ENCODE measurements around the gene ITGAL. TPM values are rescaled to one million over a fixed set of nuclear protein-coding genes. Genes with fewer than 3 reads are reported as not detected.

Gene ITGAL
- total and polyA plus RNA-seq, 2 of the 8 experiments (the other 6 are each of a cell fraction or from before 2014, with no cell fraction given) = not detected

- H3K9ac ChIP-seq (replicated peaks in 1 of 4; ENCODE audit: extremely low read depth in 1 of 4, low read depth in 3 of 4, low read length in 3 of 4) = peak within 1 kb of the TSS; percentile 62 to 78 (median 68); a peak in 6 of 7 replicates
- H3K4me2 ChIP-seq (ENCODE audit: insufficient read depth in 1 of 2, low read depth in 2 of 2, low read length in 2 of 2) = peak within 1 kb of the TSS; percentile 74 to 99
- H3K23ac ChIP-seq (ENCODE audit: insufficient read length) = no peak within 1 kb of the TSS
- H3K18ac ChIP-seq (ENCODE audit: extremely low read depth, low read length) = peak within 1 kb of the TSS; percentile 86; the same call in 1 of the 2 replicates
- H4K91ac ChIP-seq (replicated peaks; ENCODE audit: insufficient read length, low read length) = peak within 1 kb of the TSS; percentile 95
- H2BK5ac ChIP-seq (ENCODE audit: low read depth, low read length) = peak within 1 kb of the TSS; percentile 83; the same call in 1 of the 2 replicates
- peak within 1 kb of the TSS; percentile 46; the same call in 1 of the 2 replicates for H2BK15ac ChIP-seq (ENCODE audit: low read length)
- H3K27me3 ChIP-seq (replicated peaks in 1 of 4; ENCODE audit: control insufficient read depth in 3 of 4, extremely low read depth in 1 of 4, insufficient read depth in 3 of 4, low read length in 3 of 4) = no peaks in the 10 kb centered on the region
- no peak within 1 kb of the TSS for H3K14ac ChIP-seq (ENCODE audit: insufficient read length)
- peaks cover 14% of the 10 kb centered on the region; the same call in 1 of the 2 replicates for H3K23me2 ChIP-seq (ENCODE audit: low read depth, low read length)
- H2BK12ac ChIP-seq (ENCODE audit: low read depth, low read length) = no peak within 1 kb of the TSS
- CTCF ChIA-PET (ENCODE audit: partially characterized antibody) = interaction anchor here (0.8 to 1.6 kb wide), 10 partner anchors 13 to 153 kb away, joined by 3 to 8 read pairs (median 4); partner anchors contain the start of genes ZNF747 and ZNF785
- H2BK20ac ChIP-seq (ENCODE audit: low read length) = no peak within 1 kb of the TSS
- H3K56ac ChIP-seq (replicated peaks; ENCODE audit: insufficient read length, low read depth, low read length) = peak within 1 kb of the TSS; percentile 92
- H3K4me3 ChIP-seq (ENCODE audit: extremely low read depth in 1 of 4, insufficient read depth in 2 of 4, low read depth in 3 of 4, low read length in 4 of 4) = peak within 1 kb of the TSS; percentile 78 to 89 (median 82)
- POLR2A ChIA-PET (ENCODE audit: partially characterized antibody) = interaction anchor here (0.5 to 3.4 kb wide), 35 partner anchors 8 to 224 kb away, joined by 3 to 45 read pairs (median 5); partner anchors contain the start of genes DCTPP1, ZNF689, ZNF747 and ZNF764
- H3K79me1 ChIP-seq (ENCODE audit: low read depth, low read length) = no peaks in the 10 kb centered on the region
- H3K27ac ChIP-seq (ENCODE audit: low read depth, low read length) = peak within 1 kb of the TSS; percentile 64; the same call in 1 of the 2 replicates
- peak within 1 kb of the TSS; percentile 96 for H3K4ac ChIP-seq (replicated peaks; ENCODE audit: insufficient read length, low read depth, low read length)
- H2AK5ac ChIP-seq (ENCODE audit: low read depth, low read length) = no peak within 1 kb of the TSS
- no peak within 1 kb of the TSS for H2BK120ac ChIP-seq (replicated peaks; ENCODE audit: low read depth, low read length)
- FAIRE-seq (no peak), DNase-seq (ENCODE audit: low read depth in 1 of 2, low spot score in 2 of 2) (peak; percentile 90 to 91)
- peak within 1 kb of the TSS; percentile 82 for H2AFZ ChIP-seq (ENCODE audit: low read length)
- peak within 1 kb of the TSS; percentile 90 for H4K8ac ChIP-seq (ENCODE audit: extremely low read depth, insufficient read depth, low read length)
- WGBS, 2 experiments (ENCODE audit: extremely low coverage in 1 of 2, insufficient coverage in 1 of 2, insufficient read length in 1 of 2, insufficient replicate concordance in 2 of 2, low coverage in 1 of 2, low lambda C conversion rate in 2 of 2, missing lambda C conversion rate in 1 of 2) = 2% methylated on average over 60 of the region's 67 CpGs; no CpG with 5 or more reads in 1 of the 2 experiments
- no peaks in the 10 kb centered on the region for H3K79me2 ChIP-seq (ENCODE audit: control insufficient read depth in 1 of 2, insufficient read depth in 2 of 2, low read length in 2 of 2)
- H4K5ac ChIP-seq (ENCODE audit: insufficient read length, low read depth, low read length) = peak within 1 kb of the TSS; percentile 99
- H3K4me1 ChIP-seq (replicated peaks in 1 of 4; ENCODE audit: control insufficient read depth in 3 of 4, insufficient read depth in 4 of 4, low read length in 3 of 4) = peaks cover 0 to 9% (median 2%) of the 10 kb centered on the region in 4 experiments; a peak in 5 of 7 replicates
- H4K20me1 ChIP-seq (replicated peaks in 1 of 2; ENCODE audit: control insufficient read depth in 1 of 2, insufficient read depth in 2 of 2, low read length in 2 of 2) = peaks cover 0 to 2% of the 10 kb centered on the region in 2 experiments
- H3K36me3 ChIP-seq (ENCODE audit: control insufficient read depth in 2 of 4, insufficient read depth in 4 of 4, low read length in 3 of 4) = no peaks in the 10 kb centered on the region
- no peaks in the 10 kb centered on the region for H3K9me3 ChIP-seq (ENCODE audit: insufficient read depth in 2 of 2, low read depth in 1 of 2, low read length in 1 of 2)
- TF ChIP-seq RNF2 (IDR thresholded peaks at IDR 0.05; ENCODE audit: borderline replicate concordance, low read depth, low read length, missing control alignments, poor library complexity, severe bottlenecking) (no peak), ASH2L (IDR thresholded peaks at IDR 0.05; ENCODE audit: low read length) (peak; percentile 84), EGR1 (IDR thresholded peaks at IDR 0.05; ENCODE audit: borderline replicate concordance, low read depth, low read length) (no peak), ZNF274 (IDR thresholded peaks at IDR 0.05; ENCODE audit: borderline replicate concordance, extremely low read depth, low read length) (no peak), EZH2 (IDR thresholded peaks at IDR 0.05; ENCODE audit: low read depth, low read length, severe bottlenecking) (no peak), CEBPB (IDR thresholded peaks at IDR 0.05; ENCODE audit: low read depth, low read length) (no peak), TAF1 (IDR thresholded peaks at IDR 0.05; ENCODE audit: low read depth, low read length) (peak; percentile 58; the same call in 1 of the 2 replicates), ATF3 (IDR thresholded peaks at IDR 0.05; ENCODE audit: insufficient read depth, low read depth, low read length) (no peak), HDAC2 (IDR thresholded peaks at IDR 0.05; ENCODE audit: borderline replicate concordance in 1 of 2, low read depth in 2 of 2, low read length in 2 of 2) (peak; percentile 63; a peak in 1 of 4 replicates)
Observed at GRCh38 chr16:30571445-30572322, 99.1 kb downstream of the ITGAL start, which contains the start of gene ZNF688. ZNF688 (minus strand) TSS chr16:30571714; CDS start chr16:30571629, 85 bp downstream.
